Neuronal stem cell (in vitro differentiated cells): ENCODE results near the gene AMIGO1.

ENCODE experiments used
- DNase-seq: peaks from one replicate; pipeline ENCODE4 v3.0.0-alpha.2; 2013; ENCODE audit warnings: low spot score
- H2AFZ ChIP-seq: one replicate; pipeline ENCODE4 v1.6.1; 2013; ENCODE audit warnings: mild to moderate bottlenecking, low read length, inconsistent platforms
- H2AK5ac ChIP-seq: 2 replicates; pipeline ENCODE4 v1.6.1; 2013; ENCODE audit warnings: low read depth, mild to moderate bottlenecking, inconsistent platforms, low read length, moderate library complexity, mixed read lengths
- H2BK120ac ChIP-seq: 2 replicates; pipeline ENCODE4 v1.6.1; 2013; ENCODE audit warnings: low read depth, mild to moderate bottlenecking, inconsistent platforms, low read length, moderate library complexity, mixed read lengths
- H2BK12ac ChIP-seq: one replicate; pipeline ENCODE4 v1.6.1; 2013; ENCODE audit warnings: low read length, inconsistent platforms
- H2BK15ac ChIP-seq: 2 replicates; pipeline ENCODE4 v1.6.1; 2013; ENCODE audit warnings: mild to moderate bottlenecking, low read length, inconsistent platforms, mixed read lengths
- H2BK5ac ChIP-seq: one replicate; pipeline ENCODE4 v1.6.1; 2013; ENCODE audit warnings: inconsistent platforms, mild to moderate bottlenecking, low read length, moderate library complexity
- H3K14ac ChIP-seq: one replicate; pipeline ENCODE4 v1.6.1; 2013; ENCODE audit warnings: low read length, inconsistent platforms
- H3K18ac ChIP-seq: 2 replicates; pipeline ENCODE4 v1.6.1; 2013; ENCODE audit warnings: low read length, inconsistent platforms
- H3K23ac ChIP-seq: 2 replicates; pipeline ENCODE4 v1.6.1; 2013; ENCODE audit warnings: low read depth, mild to moderate bottlenecking, mixed read lengths, low read length, inconsistent platforms; ENCODE audit not compliant: poor library complexity
- H3K27ac ChIP-seq: replicated peaks from 3 replicates; pipeline ENCODE4 v1.5.1; 2013; ENCODE audit warnings: low read length, inconsistent platforms
- H3K27me3 ChIP-seq, 3 experiments: 2 replicates each; pipeline ENCODE4 v1.6.1; 2013; ENCODE audit warnings: low read length in 3 of 3, mild to moderate bottlenecking in 2 of 3, inconsistent platforms in 1 of 3, low read depth in 1 of 3, mixed read lengths in 1 of 3, moderate library complexity in 1 of 3; ENCODE audit not compliant: control insufficient read depth in 3 of 3, insufficient read depth in 3 of 3
- H3K36me3 ChIP-seq, 2 donors: replicated peaks in 1 of 2; 2 replicates each; pipeline ENCODE4 v1.6.1; 2013; ENCODE audit warnings: low read length in 2 of 2; ENCODE audit not compliant: control insufficient read depth in 2 of 2, insufficient read depth in 2 of 2
- H3K4ac ChIP-seq: 2 replicates; pipeline ENCODE4 v1.6.1; 2013; ENCODE audit warnings: inconsistent platforms, mild to moderate bottlenecking, low read length, moderate library complexity
- H3K4me1 ChIP-seq, 2 donors: 1 replicate in 1 of 2; 2 replicates in 1 of 2; pipeline ENCODE4 v1.6.1; 2013; ENCODE audit warnings: low read length in 2 of 2, low read depth in 1 of 2; ENCODE audit not compliant: control insufficient read depth in 2 of 2, insufficient read depth in 1 of 2
- H3K4me2 ChIP-seq: one replicate; pipeline ENCODE4 v1.6.1; 2013; ENCODE audit warnings: mild to moderate bottlenecking, low read length, inconsistent platforms; ENCODE audit not compliant: insufficient read depth, poor library complexity, severe bottlenecking
- H3K4me3 ChIP-seq, 2 donors: 2 replicates each; pipeline ENCODE4 v1.5.1; 2013; ENCODE audit warnings: low read length in 2 of 2, mild to moderate bottlenecking in 2 of 2, inconsistent platforms in 1 of 2, moderate library complexity in 1 of 2
- H3K79me1 ChIP-seq: one replicate; pipeline ENCODE4 v1.6.1; 2013; ENCODE audit warnings: low read depth, mild to moderate bottlenecking, inconsistent platforms, low read length, moderate library complexity
- H3K9ac ChIP-seq: one replicate; pipeline ENCODE4 v1.6.1; 2013; ENCODE audit warnings: mild to moderate bottlenecking, low read depth, low read length, inconsistent platforms; ENCODE audit not compliant: poor library complexity
- H3K9me3 ChIP-seq, 2 donors: replicated peaks in 1 of 2; 2 replicates each; pipeline versions ENCODE3 to v1.6.1; 2013; ENCODE audit warnings: low read length in 2 of 2, mild to moderate bottlenecking in 2 of 2, inconsistent platforms in 1 of 2, low read depth in 1 of 2, mixed read lengths in 1 of 2, moderate library complexity in 1 of 2; ENCODE audit not compliant: control insufficient read depth in 2 of 2, insufficient read depth in 1 of 2
- H4K8ac ChIP-seq: one replicate; pipeline ENCODE4 v1.6.1; 2013; ENCODE audit warnings: low read depth, mild to moderate bottlenecking, inconsistent platforms, low read length, moderate library complexity
- H4K91ac ChIP-seq: one replicate; pipeline ENCODE4 v1.6.1; 2013; ENCODE audit warnings: low read length, low read depth, mild to moderate bottlenecking, inconsistent platforms; ENCODE audit not compliant: poor library complexity
- WGBS, 2 donors: extraction: QIAGEN DNeasy Blood & Tissue Kit; methylation state at CpG; one replicate each; pipeline ENCODE4 v1.1.7; 2013; ENCODE audit warnings: missing lambda C conversion rate in 2 of 2, mixed read lengths in 1 of 2; ENCODE audit not compliant: insufficient read length in 2 of 2, insufficient replicate concordance in 1 of 2; ENCODE audit errors: extremely low coverage in 2 of 2; 5-methylcytosine and 5-hydroxymethylcytosine counted together

Gene AMIGO1

GRCh38 chr1:109499661-109500536 lies 9.6 kb downstream of the AMIGO1 start:
- Histone ChIP-seq H2BK5ac (no peak overlapping the region), H2AK5ac (no peak overlapping the region), H3K27ac (no peak overlapping the region), H3K4me3 (no peak overlapping the region), H3K36me3 (peaks cover 10 to 28% of the 10 kb centered on the region in 2 donors), H3K9ac (no peak overlapping the region), H2BK120ac (no peak overlapping the region), H3K23ac (no peak overlapping the region), H3K4me2 (no peak overlapping the region), H2BK15ac (no peak overlapping the region), H3K18ac (peak overlapping the region; percentile 18), H3K4me1 (peaks cover 12 to 19% of the 10 kb centered on the region in 2 donors), H3K14ac (no peak overlapping the region), H4K8ac (no peak overlapping the region), H3K79me1 (no peaks in the 10 kb centered on the region), H2AFZ (no peak overlapping the region), H3K9me3 (no peaks in the 10 kb centered on the region), H2BK12ac (no peak overlapping the region), H3K27me3 (no peaks in the 10 kb centered on the region), H3K4ac (no peak overlapping the region), H4K91ac (no peak overlapping the region)
- DNase-seq, result no peak
- no CpG with 5 or more reads among the region's 4 CpGs for WGBS, 2 donors

DNA sequence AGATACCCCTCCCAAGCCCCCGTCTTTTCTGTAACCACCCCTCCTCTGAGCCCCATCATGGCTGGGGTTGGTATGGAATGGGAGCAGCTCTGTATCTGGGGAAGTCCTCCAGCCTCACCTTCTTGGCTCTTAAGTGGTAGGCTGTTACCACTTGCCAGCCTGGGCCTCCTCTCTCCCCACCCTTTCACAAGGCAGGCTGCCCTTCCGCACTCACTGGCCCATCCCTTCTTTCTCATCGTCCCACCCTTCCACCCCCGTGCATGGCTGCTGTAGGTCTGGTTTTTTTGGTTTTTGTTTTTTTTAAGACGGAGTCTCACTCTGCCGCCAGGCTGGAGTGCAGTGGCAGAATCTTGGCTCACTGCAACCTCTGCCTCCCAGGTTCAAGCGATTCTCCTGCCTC lies 10.4 kb downstream of the AMIGO1 start:
- Histone ChIP-seq H2BK120ac (no peak overlapping the region), H4K8ac (no peak overlapping the region), H3K23ac (no peak overlapping the region), H3K27me3 (no peaks in the 10 kb centered on the region), H3K4me2 (no peak overlapping the region), H2BK5ac (no peak overlapping the region), H4K91ac (no peak overlapping the region), H3K9ac (no peak overlapping the region), H3K4me3 (no peak overlapping the region), H2BK12ac (no peak overlapping the region), H2AK5ac (no peak overlapping the region), H3K9me3 (no peaks in the 10 kb centered on the region), H3K18ac (no peak overlapping the region), H3K79me1 (no peaks in the 10 kb centered on the region), H2AFZ (no peak overlapping the region), H3K36me3 (peaks cover 10 to 28% of the 10 kb centered on the region in 2 donors), H3K14ac (no peak overlapping the region), H2BK15ac (no peak overlapping the region), H3K4ac (no peak overlapping the region), H3K27ac (no peak overlapping the region), H3K4me1 (peaks cover 14 to 19% of the 10 kb centered on the region in 2 donors)
- DNase-seq, result no peak
- no CpG with 5 or more reads among the region's 7 CpGs for whole genome bisulfite sequencing, 2 donors

- H3K79me1 ChIP-seq, result no peaks in the 10 kb centered on the region
- H4K8ac ChIP-seq, result no peak overlapping the region
- no peak overlapping the region for H2BK120ac ChIP-seq
- peaks cover 10 to 28% of the 10 kb centered on the region in 2 donors for H3K36me3 ChIP-seq
- H3K23ac ChIP-seq, result peak overlapping the region; percentile 11
- H3K4me3 ChIP-seq, result no peak overlapping the region
- peak overlapping the region; percentile 35 for H3K27ac ChIP-seq
- no peak overlapping the region for H2AFZ ChIP-seq
- no peak overlapping the region for H3K4ac ChIP-seq
- WGBS, 2 donors, result no CpG with 5 or more reads among the region's 12 CpGs
- no peaks in the 10 kb centered on the region for H3K27me3 ChIP-seq
- H2BK15ac ChIP-seq, result no peak overlapping the region
- no peak overlapping the region for H2AK5ac ChIP-seq
- peak; percentile 49 for DNase-seq
- peak overlapping the region; percentile 38 for H3K9ac ChIP-seq
- no peak overlapping the region for H3K14ac ChIP-seq
- peak overlapping the region; percentile 73 for H2BK12ac ChIP-seq
- H3K9me3 ChIP-seq, result no peaks in the 10 kb centered on the region
- H4K91ac ChIP-seq, result no peak overlapping the region
- no peak overlapping the region for H2BK5ac ChIP-seq
- peak overlapping the region; percentile 34 for H3K18ac ChIP-seq
- H3K4me1 ChIP-seq, result peaks cover 14 to 22% of the 10 kb centered on the region in 2 donors
- H3K4me2 ChIP-seq, result no peak overlapping the region
Measured at GRCh38 chr1:109498161-109498801, 11.2 kb downstream of the AMIGO1 start.
